ENCODE data around the gene DCAF17. TPM values are rescaled to one million over a fixed set of nuclear protein-coding genes. Genes with fewer than 3 reads are reported as not detected.

Gene DCAF17
- total and polyA plus RNA-seq, 2 of the 13 experiments (the other 11 are each of a cell fraction or from before 2014, with no cell fraction given): 13.7 to 30.0 TPM

DNA sequence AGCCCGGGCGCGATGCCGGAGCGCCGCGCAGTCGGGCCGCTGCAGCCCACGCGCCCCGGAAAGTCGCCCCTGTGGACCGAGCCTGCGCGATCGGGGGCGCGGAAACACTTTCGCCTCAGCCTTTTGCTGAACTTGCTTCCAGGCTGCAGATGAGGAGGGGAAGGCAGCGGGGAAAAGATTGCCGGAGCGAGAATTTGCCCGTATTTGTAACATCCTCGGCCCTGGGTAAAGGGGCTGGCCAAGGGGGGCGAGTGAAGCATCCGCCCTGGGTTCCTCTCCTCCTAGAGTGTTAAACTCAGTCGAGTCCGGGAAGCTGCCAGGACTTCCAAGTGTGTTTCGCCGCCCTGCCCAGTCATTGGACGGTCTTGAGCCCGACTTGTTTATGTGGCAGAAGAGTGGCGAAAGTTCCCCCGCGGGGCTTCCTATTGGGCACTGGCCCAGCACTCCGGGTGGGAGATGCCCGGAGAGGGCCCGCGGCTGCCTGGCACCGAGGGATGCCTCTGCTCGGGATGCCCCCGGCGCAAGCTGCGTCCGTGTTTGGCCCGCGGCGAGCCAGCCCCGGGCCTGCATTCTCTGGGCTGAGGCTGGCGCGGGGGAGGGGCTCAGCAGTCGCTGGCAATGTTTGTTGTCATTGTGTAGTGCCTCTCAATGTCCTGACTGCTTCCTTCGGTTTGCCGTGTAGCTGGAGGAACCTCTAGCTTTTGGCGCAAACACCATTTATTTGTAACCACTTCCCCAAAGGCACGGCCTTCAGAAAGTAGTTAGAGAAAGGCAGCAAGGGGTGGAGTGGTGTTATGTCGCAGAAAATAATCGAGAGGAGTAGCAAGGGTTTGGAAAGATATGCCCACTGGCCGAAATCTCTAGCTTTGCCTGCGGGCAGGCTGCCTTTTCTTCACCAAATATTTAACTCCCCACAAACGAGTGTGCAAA lies 89.3 kb downstream of the DCAF17 start (continued):
- TF ChIP-seq HOXA9 (CRISPR knock-in tag; IDR thresholded peaks at IDR 0.05; ENCODE audit: borderline replicate concordance): no peak
- TF ChIP-seq ZBTB7B (CRISPR knock-in tag; IDR thresholded peaks at IDR 0.05): no peak; the same call in 1 of the 2 replicates
- TF ChIP-seq NFKB2 (CRISPR knock-in tag; IDR thresholded peaks at IDR 0.05; ENCODE audit: borderline replicate concordance): 0 out of 2 replicates have a peak, but pooled peaks have one; percentile 21
- no peak for TF ChIP-seq PHF8 (CRISPR knock-in tag; IDR thresholded peaks at IDR 0.05)
- TF ChIP-seq MED13 (CRISPR knock-in tag; IDR thresholded peaks at IDR 0.05): no peak
- TF ChIP-seq, protein P1, sequence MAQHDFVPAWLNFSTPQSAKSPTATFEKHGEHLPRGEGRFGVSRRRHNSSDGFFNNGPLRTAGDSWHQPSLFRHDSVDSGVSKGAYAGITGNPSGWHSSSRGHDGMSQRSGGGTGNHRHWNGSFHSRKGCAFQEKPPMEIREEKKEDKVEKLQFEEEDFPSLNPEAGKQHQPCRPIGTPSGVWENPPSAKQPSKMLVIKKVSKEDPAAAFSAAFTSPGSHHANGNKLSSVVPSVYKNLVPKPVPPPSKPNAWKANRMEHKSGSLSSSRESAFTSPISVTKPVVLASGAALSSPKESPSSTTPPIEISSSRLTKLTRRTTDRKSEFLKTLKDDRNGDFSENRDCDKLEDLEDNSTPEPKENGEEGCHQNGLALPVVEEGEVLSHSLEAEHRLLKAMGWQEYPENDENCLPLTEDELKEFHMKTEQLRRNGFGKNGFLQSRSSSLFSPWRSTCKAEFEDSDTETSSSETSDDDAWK (CRISPR knock-in tag; IDR thresholded peaks at IDR 0.05): no peak
- TF ChIP-seq, protein P2, sequence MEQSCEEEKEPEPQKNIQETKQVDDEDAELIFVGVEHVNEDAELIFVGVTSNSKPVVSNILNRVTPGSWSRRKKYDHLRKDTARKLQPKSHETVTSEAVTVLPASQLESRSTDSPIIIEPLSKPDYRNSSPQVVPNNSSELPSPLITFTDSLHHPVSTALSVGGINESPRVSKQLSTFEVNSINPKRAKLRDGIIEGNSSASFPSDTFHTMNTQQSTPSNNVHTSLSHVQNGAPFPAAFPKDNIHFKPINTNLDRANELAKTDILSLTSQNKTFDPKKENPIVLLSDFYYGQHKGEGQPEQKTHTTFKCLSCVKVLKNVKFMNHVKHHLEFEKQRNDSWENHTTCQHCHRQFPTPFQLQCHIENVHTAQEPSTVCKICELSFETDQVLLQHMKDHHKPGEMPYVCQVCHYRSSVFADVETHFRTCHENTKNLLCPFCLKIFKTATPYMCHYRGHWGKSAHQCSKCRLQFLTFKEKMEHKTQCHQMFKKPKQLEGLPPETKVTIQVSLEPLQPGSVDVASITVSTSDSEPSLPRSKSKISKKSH (CRISPR knock-in tag; IDR thresholded peaks at IDR 0.05; ENCODE audit: borderline replicate concordance): no peak
- peak; percentile 13; the same call in 1 of the 2 replicates for TF ChIP-seq ZSCAN21 (CRISPR knock-in tag; IDR thresholded peaks at IDR 0.05; ENCODE audit: borderline replicate concordance)
- TF ChIP-seq, protein P3, sequence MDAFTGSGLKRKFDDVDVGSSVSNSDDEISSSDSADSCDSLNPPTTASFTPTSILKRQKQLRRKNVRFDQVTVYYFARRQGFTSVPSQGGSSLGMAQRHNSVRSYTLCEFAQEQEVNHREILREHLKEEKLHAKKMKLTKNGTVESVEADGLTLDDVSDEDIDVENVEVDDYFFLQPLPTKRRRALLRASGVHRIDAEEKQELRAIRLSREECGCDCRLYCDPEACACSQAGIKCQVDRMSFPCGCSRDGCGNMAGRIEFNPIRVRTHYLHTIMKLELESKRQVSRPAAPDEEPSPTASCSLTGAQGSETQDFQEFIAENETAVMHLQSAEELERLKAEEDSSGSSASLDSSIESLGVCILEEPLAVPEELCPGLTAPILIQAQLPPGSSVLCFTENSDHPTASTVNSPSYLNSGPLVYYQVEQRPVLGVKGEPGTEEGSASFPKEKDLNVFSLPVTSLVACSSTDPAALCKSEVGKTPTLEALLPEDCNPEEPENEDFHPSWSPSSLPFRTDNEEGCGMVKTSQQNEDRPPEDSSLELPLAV (CRISPR knock-in tag; conservative IDR thresholded peaks at IDR 0.05; ENCODE audit: low read depth): no peak
- TF ChIP-seq, protein P4, sequence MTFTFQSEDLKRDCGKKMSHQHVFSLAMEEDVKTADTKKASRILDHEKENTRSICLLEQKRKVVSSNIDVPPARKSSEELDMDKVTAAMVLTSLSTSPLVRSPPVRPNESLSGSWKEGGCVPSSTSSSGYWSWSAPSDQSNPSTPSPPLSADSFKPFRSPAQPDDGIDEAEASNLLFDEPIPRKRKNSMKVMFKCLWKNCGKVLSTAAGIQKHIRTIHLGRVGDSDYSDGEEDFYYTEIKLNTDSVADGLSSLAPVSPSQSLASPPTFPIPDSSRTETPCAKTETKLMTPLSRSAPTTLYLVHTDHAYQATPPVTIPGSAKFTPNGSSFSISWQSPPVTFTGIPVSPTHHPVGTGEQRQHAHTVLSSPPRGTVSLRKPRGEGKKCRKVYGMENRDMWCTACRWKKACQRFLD (CRISPR knock-in tag; IDR thresholded peaks at IDR 0.05; ENCODE audit: borderline replicate concordance): no peak
- TF ChIP-seq, protein P5, sequence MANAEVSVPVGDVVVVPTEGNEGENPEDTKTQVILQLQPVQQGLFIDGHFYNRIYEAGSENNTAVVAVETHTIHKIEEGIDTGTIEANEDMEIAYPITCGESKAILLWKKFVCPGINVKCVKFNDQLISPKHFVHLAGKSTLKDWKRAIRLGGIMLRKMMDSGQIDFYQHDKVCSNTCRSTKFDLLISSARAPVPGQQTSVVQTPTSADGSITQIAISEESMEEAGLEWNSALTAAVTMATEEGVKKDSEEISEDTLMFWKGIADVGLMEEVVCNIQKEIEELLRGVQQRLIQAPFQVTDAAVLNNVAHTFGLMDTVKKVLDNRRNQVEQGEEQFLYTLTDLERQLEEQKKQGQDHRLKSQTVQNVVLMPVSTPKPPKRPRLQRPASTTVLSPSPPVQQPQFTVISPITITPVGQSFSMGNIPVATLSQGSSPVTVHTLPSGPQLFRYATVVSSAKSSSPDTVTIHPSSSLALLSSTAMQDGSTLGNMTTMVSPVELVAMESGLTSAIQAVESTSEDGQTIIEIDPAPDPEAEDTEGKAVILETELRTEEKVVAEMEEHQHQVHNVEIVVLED (CRISPR knock-in tag; IDR thresholded peaks at IDR 0.05; ENCODE audit: borderline replicate concordance): no peak
- no peak for TF ChIP-seq ZNF251 (CRISPR knock-in tag; IDR thresholded peaks at IDR 0.05)
- no peak for TF ChIP-seq ATF1 (CRISPR knock-in tag; IDR thresholded peaks at IDR 0.05)
- TF ChIP-seq, protein P6, sequence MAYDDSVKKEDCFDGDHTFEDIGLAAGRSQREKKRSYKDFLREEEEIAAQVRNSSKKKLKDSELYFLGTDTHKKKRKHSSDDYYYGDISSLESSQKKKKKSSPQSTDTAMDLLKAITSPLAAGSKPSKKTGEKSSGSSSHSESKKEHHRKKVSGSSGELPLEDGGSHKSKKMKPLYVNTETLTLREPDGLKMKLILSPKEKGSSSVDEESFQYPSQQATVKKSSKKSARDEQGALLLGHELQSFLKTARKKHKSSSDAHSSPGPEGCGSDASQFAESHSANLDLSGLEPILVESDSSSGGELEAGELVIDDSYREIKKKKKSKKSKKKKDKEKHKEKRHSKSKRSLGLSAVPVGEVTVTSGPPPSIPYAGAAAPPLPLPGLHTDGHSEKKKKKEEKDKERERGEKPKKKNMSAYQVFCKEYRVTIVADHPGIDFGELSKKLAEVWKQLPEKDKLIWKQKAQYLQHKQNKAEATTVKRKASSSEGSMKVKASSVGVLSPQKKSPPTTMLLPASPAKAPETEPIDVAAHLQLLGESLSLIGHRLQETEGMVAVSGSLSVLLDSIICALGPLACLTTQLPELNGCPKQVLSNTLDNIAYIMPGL (CRISPR knock-in tag; IDR thresholded peaks at IDR 0.05; ENCODE audit: borderline replicate concordance in 1 of 2, low read depth in 1 of 2): no peak
- no peak for TF ChIP-seq ZNF564 (CRISPR knock-in tag; IDR thresholded peaks at IDR 0.05)
- no peak for TF ChIP-seq SAFB2 (CRISPR knock-in tag; IDR thresholded peaks at IDR 0.05; ENCODE audit: borderline replicate concordance, low read depth)
